Hepatocyte (in vitro differentiated cells): ENCODE data around the gene IQCH. TPM values are rescaled to one million over a fixed set of nuclear protein-coding genes. Genes with fewer than 3 reads are reported as not detected.
"Not testable (repeated sequence)": the region's sequence is repeated elsewhere in the genome, so short reads cannot be mapped to it uniquely, and the experiment has no call there.

Experiments used
- DNase-seq: peaks from one replicate; pipeline ENCODE4 v3.0.0-alpha.2; 2016; ENCODE audit warnings: low spot score
- H2AFZ ChIP-seq: fragments of 200-600 bp; sonication (generic); 2 replicates; pipeline ENCODE4 v1.6.0; 2016; ENCODE audit warnings: antibody characterized with exemption, mild to moderate bottlenecking
- H3K27ac ChIP-seq: fragments of 200-600 bp; sonication (generic); 2 replicates; pipeline ENCODE4 v1.5.1; 2016; ENCODE audit warnings: mild to moderate bottlenecking
- H3K27me3 ChIP-seq: fragments of 200-600 bp; sonication (generic); 2 replicates; pipeline ENCODE4 v1.6.1; 2016
- H3K36me3 ChIP-seq: fragments of 200-600 bp; sonication (generic); replicated peaks from 2 replicates; pipeline ENCODE4 v1.5.1; 2016; ENCODE audit warnings: low read depth; ENCODE audit not compliant: insufficient read depth
- H3K4me1 ChIP-seq: fragments of 200-600 bp; sonication (generic); 2 replicates; pipeline ENCODE4 v1.5.1; 2016; ENCODE audit warnings: mild to moderate bottlenecking, moderate library complexity; ENCODE audit not compliant: insufficient read depth
- H3K4me2 ChIP-seq: fragments of 200-600 bp; sonication (generic); 2 replicates; pipeline ENCODE4 v1.6.0; 2016
- H3K4me3 ChIP-seq: fragments of 200-600 bp; sonication (generic); 2 replicates; pipeline ENCODE4 v1.5.1; 2016; ENCODE audit warnings: mild to moderate bottlenecking
- H3K79me2 ChIP-seq: fragments of 200-600 bp; sonication (generic); 2 replicates; pipeline ENCODE4 v1.6.0; 2017; ENCODE audit warnings: mild to moderate bottlenecking
- H3K9me2 ChIP-seq: fragments of 200-600 bp; sonication (generic); replicated peaks from 2 replicates; pipeline ENCODE4 v1.6.0; 2017; ENCODE audit warnings: mild to moderate bottlenecking; ENCODE audit not compliant: insufficient read depth
- H3K9me3 ChIP-seq: fragments of 200-600 bp; sonication (generic); 2 replicates; pipeline ENCODE4 v1.5.1; 2016; ENCODE audit warnings: low read depth, mild to moderate bottlenecking
- H4K20me1 ChIP-seq: fragments of 200-600 bp; sonication (generic); 2 replicates; pipeline ENCODE4 v1.6.0; 2016; ENCODE audit warnings: mild to moderate bottlenecking; ENCODE audit not compliant: insufficient read depth, poor library complexity, severe bottlenecking
- EZH2 ChIP-seq: fragments of 200-600 bp; sonication (generic); IDR thresholded peaks from 2 replicates; pipeline ENCODE4 v1.6.1; 2016; ENCODE audit warnings: antibody characterized with exemption, mild to moderate bottlenecking, borderline replicate concordance
- EZH2phosphoT487 ChIP-seq: fragments of 200-600 bp; sonication (generic); IDR thresholded peaks from one replicate; pipeline ENCODE4 v1.6.1; 2018; ENCODE audit warnings: antibody characterized with exemption, mild to moderate bottlenecking, low read depth, moderate library complexity; ENCODE audit not compliant: unreplicated experiment, severe bottlenecking
- WGBS: methylation state at CpG from one replicate; pipeline ENCODE4 v1.1.6; 2016; ENCODE audit warnings: low lambda C conversion rate; ENCODE audit errors: missing lambda C conversion rate; 5-methylcytosine and 5-hydroxymethylcytosine counted together
- polyA plus RNA-seq: library from polyadenylated mRNA; unstranded; fragments of >200 nt; fragmentation: Nextera tagmentation; extraction: Ambion mirVana; gene quantifications from 2 replicates; pipeline ENCODE4 v1.2.1, GENCODE V29; 2016
- total RNA-seq: library from RNA; depleted of rRNA; stranded (reverse); fragments of >200 nt; gene quantifications from 2 replicates; pipeline ENCODE4 v1.2.3, GENCODE V29; 2014
- TF ChIP-seq, protein P1 (sequence below): fragments of 200-600 bp; sonication (generic); IDR thresholded peaks from 2 replicates; pipeline ENCODE4 v1.5.1; 2016; ENCODE audit warnings: antibody characterized with exemption, mild to moderate bottlenecking; ENCODE audit not compliant: poor library complexity

The IQCH gene
- total and polyA plus RNA-seq, 2 experiments from 2014 or later = 0.76 to 1.0 TPM

DNA sequence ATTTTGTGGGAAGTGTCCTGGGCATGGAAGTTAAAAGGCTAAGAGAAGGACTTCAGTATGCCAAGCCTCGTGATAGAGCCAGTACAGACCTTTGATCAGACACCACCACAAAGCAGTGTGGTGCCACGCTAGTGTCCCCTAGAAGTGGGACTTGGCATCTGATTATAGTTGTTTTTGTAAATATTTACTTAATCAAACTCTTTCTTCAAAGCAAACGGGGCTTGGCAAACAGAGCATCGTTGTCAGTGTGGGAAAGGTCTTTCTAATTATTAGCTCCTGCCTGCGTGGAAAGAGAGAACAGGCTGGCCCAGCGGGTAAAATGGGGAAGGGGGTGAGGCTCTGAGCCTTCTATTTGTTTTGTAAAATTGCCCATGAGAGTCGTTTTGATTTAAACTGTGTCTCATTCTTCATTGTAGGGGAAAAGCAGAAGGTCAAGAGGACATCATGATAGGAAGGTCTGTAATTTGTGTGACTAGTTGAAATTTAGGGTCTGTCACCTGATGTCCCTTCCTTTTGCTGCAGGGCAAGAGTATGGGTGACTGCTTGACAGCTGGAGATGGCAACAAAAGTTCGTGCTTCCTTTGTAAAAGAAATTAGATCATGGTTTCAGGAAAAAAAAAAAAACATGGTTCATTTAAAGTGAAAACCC, 105.0 kb downstream of the IQCH start:
- Histone ChIP-seq H3K4me3 (no peak overlapping the region), H3K9me3 (no peaks in the 10 kb centered on the region), H3K79me2 (no peaks in the 10 kb centered on the region), H3K4me2 (peak overlapping the region; percentile 32), H3K27ac (no peak overlapping the region), H3K36me3 (no peaks in the 10 kb centered on the region), H2AFZ (no peak overlapping the region), H3K9me2 (no peaks in the 10 kb centered on the region), H3K27me3 (no peaks in the 10 kb centered on the region), H3K4me1 (peaks cover 10% of the 10 kb centered on the region), H4K20me1 (no peaks in the 10 kb centered on the region)
- 35% methylated on average over 8 of the region's 8 CpGs for WGBS
- TF ChIP-seq, protein P1, sequence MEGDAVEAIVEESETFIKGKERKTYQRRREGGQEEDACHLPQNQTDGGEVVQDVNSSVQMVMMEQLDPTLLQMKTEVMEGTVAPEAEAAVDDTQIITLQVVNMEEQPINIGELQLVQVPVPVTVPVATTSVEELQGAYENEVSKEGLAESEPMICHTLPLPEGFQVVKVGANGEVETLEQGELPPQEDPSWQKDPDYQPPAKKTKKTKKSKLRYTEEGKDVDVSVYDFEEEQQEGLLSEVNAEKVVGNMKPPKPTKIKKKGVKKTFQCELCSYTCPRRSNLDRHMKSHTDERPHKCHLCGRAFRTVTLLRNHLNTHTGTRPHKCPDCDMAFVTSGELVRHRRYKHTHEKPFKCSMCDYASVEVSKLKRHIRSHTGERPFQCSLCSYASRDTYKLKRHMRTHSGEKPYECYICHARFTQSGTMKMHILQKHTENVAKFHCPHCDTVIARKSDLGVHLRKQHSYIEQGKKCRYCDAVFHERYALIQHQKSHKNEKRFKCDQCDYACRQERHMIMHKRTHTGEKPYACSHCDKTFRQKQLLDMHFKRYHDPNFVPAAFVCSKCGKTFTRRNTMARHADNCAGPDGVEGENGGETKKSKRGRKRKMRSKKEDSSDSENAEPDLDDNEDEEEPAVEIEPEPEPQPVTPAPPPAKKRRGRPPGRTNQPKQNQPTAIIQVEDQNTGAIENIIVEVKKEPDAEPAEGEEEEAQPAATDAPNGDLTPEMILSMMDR = no peak
- TF ChIP-seq EZH2phosphoT487 = no peak
- no peak for TF ChIP-seq EZH2
- DNase-seq = no peak

DNA sequence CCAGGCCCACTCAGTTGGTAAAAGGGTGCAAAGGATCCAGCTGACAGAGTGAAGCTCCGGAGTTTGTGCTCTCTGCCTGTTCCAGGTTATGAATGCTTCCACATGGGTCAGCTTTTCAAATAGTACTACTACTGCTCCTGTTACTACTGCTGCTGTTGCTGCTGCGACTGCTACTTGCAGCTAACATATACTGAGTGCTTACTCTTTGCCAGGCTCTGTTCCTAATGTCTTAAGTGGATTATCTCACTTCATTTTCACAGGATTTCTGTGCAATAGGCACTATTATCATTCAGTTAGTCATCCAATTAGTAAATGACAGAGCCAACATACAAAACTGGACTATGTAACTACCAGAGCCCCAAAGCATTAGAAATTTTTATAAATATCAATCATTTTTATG, 106.5 kb downstream of the IQCH start:
- no peak overlapping the region for H3K4me2 ChIP-seq
- H3K4me3 ChIP-seq = no peak overlapping the region
- H3K9me2 ChIP-seq = no peaks in the 10 kb centered on the region
- no peaks in the 10 kb centered on the region for H4K20me1 ChIP-seq
- H3K27me3 ChIP-seq = no peaks in the 10 kb centered on the region
- no peak overlapping the region for H2AFZ ChIP-seq
- TF ChIP-seq EZH2 = no peak
- TF ChIP-seq, protein P1 = no peak
- TF ChIP-seq EZH2phosphoT487 = no peak
- H3K79me2 ChIP-seq = no peaks in the 10 kb centered on the region
- no peaks in the 10 kb centered on the region for H3K9me3 ChIP-seq
- DNase-seq = no peak
- H3K4me1 ChIP-seq = peaks cover 10% of the 10 kb centered on the region
- no peaks in the 10 kb centered on the region for H3K36me3 ChIP-seq
- H3K27ac ChIP-seq = no peak overlapping the region
- WGBS = 77% methylated on average over 2 of the region's 2 CpGs

DNA sequence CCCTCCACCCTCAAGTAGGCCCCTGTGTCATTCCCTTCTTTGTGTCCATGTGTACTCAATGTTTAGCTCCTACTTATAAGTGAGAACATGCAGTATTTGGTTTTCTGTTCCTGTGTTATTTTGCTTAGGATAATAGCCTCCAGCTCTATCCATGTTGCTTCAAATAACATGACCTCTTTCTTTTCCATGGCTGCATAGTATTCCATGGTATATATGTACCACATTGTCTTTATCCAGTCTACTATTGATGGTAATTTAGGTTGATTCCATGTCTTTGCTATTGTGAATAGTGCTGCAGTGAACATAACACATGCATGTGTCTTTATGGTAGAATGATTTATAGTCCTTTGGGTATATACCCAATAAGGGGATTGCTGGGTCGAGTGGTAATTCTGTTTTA, 109.1 kb downstream of the IQCH start:
- not testable (repeated sequence) for H3K9me2 ChIP-seq, H3K36me3 ChIP-seq, H3K79me2 ChIP-seq, H3K4me3 ChIP-seq, H3K27ac ChIP-seq, H3K4me1 ChIP-seq, DNase-seq, H3K9me3 ChIP-seq, H2AFZ ChIP-seq, H3K27me3 ChIP-seq, H4K20me1 ChIP-seq, H3K4me2 ChIP-seq
- 50% methylated on average over 1 of the region's 1 CpG for WGBS

DNA sequence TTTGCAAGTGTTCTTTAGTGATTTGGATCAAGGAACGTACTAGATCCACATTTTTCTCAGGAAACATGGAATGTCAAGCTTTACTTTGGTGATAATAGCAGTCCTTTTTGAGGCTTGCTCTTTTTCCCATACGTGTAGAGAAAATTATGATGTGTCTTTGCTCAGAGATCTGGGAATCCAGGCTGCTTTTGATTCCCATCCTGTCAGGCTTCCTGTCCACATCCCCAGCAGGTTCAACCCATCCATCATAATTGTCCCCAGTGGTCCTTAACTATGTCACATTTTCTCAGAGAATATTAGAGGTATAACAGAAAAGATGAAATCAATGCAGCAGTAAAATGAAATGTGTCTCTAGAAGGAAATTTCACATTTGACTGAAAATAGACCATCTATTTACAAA, 111.4 kb downstream of the IQCH start:
- Histone ChIP-seq H3K4me2 (no peak overlapping the region), H3K27me3 (no peaks in the 10 kb centered on the region), H3K36me3 (no peaks in the 10 kb centered on the region), H3K9me3 (no peaks in the 10 kb centered on the region), H2AFZ (no peak overlapping the region), H3K27ac (no peak overlapping the region), H3K9me2 (no peaks in the 10 kb centered on the region), H3K79me2 (no peaks in the 10 kb centered on the region), H3K4me1 (no peaks in the 10 kb centered on the region), H3K4me3 (no peak overlapping the region), H4K20me1 (no peaks in the 10 kb centered on the region)
- DNase-seq = no peak
- TF ChIP-seq, protein P1 = no peak
- TF ChIP-seq EZH2 (no peak), EZH2phosphoT487 (no peak)
- WGBS = 89% methylated on average over 2 of the region's 2 CpGs
